Tibial nerve (tissue), 4 donors: ENCODE measurements around the gene SPTBN5.

Source experiments
- CTCF ChIP-seq, 5 experiments: fragments of 200-600 bp in 3 of 5; fragments of 450-650 bp in 2 of 5; sonication (generic) in 3 of 5; IDR thresholded peaks; one replicate each; pipeline ENCODE4 v1.5.1; 2016 to 2019; ENCODE audit warnings: antibody characterized with exemption in 5 of 5, mild to moderate bottlenecking in 3 of 5, moderate library complexity in 2 of 5
- EP300 ChIP-seq, 2 donors: sonication (generic); formaldehyde crosslinking; IDR thresholded peaks; one replicate each; pipeline ENCODE4 v1.6.1; 2017; ENCODE audit warnings: antibody characterized with exemption in 2 of 2, mild to moderate bottlenecking in 1 of 2
- POLR2A ChIP-seq, 2 donors: fragments of 450-650 bp; IDR thresholded peaks; one replicate each; pipeline ENCODE4 v1.6.1; 2017; ENCODE audit warnings: antibody characterized with exemption in 2 of 2, mild to moderate bottlenecking in 2 of 2, moderate library complexity in 2 of 2

GRCh38 chr15:41936649-41937567 is 43.1 kb upstream of the SPTBN5 start:
- TF ChIP-seq CTCF (IDR thresholded peaks at IDR 0.05), result no peak
- TF ChIP-seq POLR2A (IDR thresholded peaks at IDR 0.05), result no peak
- TF ChIP-seq EP300 (IDR thresholded peaks at IDR 0.05), result peak in 1 of 2 donors; percentile 56
